GM12892 (cell line): ENCODE measurements around the gene ZDHHC11B.

Experiments
- POLR2A ChIP-seq: IDR thresholded peaks from 2 replicates; pipeline ENCODE4 v1.6.1; 2011; ENCODE audit warnings: low read depth, low read length, control low read depth
- POLR2AphosphoS5 ChIP-seq: IDR thresholded peaks from 2 replicates; pipeline ENCODE4 v1.6.1; 2011; ENCODE audit warnings: low read depth, low read length, control low read depth
- TAF1 ChIP-seq: IDR thresholded peaks from 2 replicates; pipeline ENCODE4 v1.6.1; 2011; ENCODE audit warnings: low read depth, mild to moderate bottlenecking, control low read depth, low read length, borderline replicate concordance

DNA sequence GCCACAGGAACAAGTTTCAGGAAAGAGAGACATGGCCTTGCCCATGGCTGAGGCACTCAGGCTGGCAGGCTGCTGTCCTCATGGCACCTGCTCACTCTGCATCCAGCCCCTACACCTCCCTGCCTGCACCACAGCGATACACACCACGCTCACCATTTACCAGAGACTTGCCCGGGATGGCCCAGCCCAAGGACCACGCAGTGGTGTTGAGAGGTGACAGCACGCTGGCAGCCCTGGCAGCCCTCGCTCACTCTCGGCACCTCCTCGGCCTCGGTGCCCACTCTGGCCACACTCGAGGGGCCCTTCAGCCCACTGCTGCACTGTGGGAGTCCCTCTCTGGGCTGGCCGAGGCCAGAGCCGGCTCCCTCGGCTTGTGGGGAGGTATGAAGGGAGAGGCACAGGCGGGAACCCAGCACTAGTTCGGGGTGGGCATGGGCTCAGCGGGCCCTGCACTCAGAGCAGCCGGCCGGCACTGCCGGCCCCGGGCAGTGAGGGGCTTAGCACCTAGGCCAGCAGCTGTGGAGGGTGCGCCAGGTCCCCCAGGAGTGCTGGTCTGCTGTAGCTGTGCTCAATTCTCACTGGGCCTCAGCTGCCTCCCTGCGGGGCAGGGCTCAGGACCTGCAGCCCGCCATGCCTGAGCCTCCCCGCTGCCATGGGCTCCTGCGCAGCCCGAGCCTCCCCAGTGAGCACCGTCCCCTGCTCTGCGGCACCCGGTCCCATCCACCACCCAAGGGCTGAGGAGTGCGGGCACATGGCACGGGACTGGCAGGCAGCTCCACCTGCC, 20.3 kb downstream of the ZDHHC11B start:
- TF ChIP-seq POLR2A (no peak), POLR2AphosphoS5 (no peak), TAF1 (no peak)
